Mammary epithelial cell (primary cell): ENCODE results near the gene RPS6KL1.

Experiments
- EZH2 ChIP-seq: IDR thresholded peaks from 2 replicates; pipeline ENCODE4 v1.6.1; 2012; ENCODE audit warnings: low read length, inconsistent platforms, borderline replicate concordance
- TF ChIP-seq, protein P1 (sequence below), 2 donors: IDR thresholded peaks in 1 of 2; conservative IDR thresholded peaks in 1 of 2; 2 replicates each; pipeline ENCODE4 v1.5.1; 2011 to 2012; ENCODE audit warnings: inconsistent platforms in 2 of 2, low read length in 2 of 2, mild to moderate bottlenecking in 2 of 2, control low read depth in 1 of 2, low read depth in 1 of 2; ENCODE audit not compliant: insufficient read depth in 1 of 2; ENCODE audit errors: extremely low read depth in 1 of 2

DNA sequence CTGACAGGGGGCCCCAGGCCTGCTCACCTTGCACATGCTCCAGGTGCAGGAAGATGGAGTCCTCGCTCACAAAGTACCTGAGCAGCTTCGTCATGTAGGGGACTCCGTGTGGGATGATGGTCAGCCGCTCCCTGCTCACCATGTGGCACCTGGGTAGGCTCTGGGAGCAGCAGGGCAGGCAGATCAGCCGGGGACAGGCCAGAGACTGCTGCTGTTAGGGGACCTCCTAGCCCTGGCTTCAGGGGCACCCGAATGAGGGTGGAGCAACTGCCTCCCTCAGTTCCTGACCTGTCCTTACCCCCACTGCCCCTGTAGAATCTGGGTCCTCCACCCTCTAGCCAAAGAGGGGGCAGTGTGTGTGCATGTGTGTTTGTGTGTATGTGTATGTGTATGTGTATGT, 11.8 kb downstream of the RPS6KL1 start:
- TF ChIP-seq, protein P1, sequence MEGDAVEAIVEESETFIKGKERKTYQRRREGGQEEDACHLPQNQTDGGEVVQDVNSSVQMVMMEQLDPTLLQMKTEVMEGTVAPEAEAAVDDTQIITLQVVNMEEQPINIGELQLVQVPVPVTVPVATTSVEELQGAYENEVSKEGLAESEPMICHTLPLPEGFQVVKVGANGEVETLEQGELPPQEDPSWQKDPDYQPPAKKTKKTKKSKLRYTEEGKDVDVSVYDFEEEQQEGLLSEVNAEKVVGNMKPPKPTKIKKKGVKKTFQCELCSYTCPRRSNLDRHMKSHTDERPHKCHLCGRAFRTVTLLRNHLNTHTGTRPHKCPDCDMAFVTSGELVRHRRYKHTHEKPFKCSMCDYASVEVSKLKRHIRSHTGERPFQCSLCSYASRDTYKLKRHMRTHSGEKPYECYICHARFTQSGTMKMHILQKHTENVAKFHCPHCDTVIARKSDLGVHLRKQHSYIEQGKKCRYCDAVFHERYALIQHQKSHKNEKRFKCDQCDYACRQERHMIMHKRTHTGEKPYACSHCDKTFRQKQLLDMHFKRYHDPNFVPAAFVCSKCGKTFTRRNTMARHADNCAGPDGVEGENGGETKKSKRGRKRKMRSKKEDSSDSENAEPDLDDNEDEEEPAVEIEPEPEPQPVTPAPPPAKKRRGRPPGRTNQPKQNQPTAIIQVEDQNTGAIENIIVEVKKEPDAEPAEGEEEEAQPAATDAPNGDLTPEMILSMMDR (conservative IDR thresholded peaks at IDR 0.05 in 1 of 2, IDR thresholded peaks at IDR 0.05 in 1 of 2; ENCODE audit: extremely low read depth in 1 of 2, insufficient read depth in 1 of 2, low read depth in 1 of 2, low read length in 2 of 2): no peak
- no peak for TF ChIP-seq EZH2
